Nephron progenitor cell (in vitro differentiated cells): ENCODE measurements around the gene CIITA.

ENCODE experiments used
- DNase-seq: peaks from one replicate; pipeline ENCODE4 v3.0.0; 2021
- H3K27ac Mint-ChIP-seq: 2 replicates; pipeline ENCODE4 v1.8.0; 2021; ENCODE audit warnings: mild to moderate bottlenecking, moderate library complexity, mixed read lengths
- H3K27me3 Mint-ChIP-seq: 2 replicates; pipeline ENCODE4 v1.8.0; 2021; ENCODE audit warnings: mild to moderate bottlenecking, low read depth, mixed read lengths; ENCODE audit not compliant: poor library complexity
- H3K36me3 Mint-ChIP-seq: 2 replicates; pipeline ENCODE4 v1.8.0; 2021; ENCODE audit warnings: low read depth, mixed read lengths
- H3K4me1 Mint-ChIP-seq: 2 replicates; pipeline ENCODE4 v1.8.0; 2021; ENCODE audit warnings: mixed read lengths
- H3K4me3 Mint-ChIP-seq: 2 replicates; pipeline ENCODE4 v1.8.0; 2021; ENCODE audit warnings: mild to moderate bottlenecking, moderate library complexity, mixed read lengths
- H3K9me3 Mint-ChIP-seq: 2 replicates; pipeline ENCODE4 v1.8.0; 2021; ENCODE audit warnings: mild to moderate bottlenecking, moderate library complexity, mixed read lengths
- CTCF ChIP-seq: fragments of 200-600 bp; sonication (generic); IDR thresholded peaks from 2 replicates; pipeline ENCODE4 v1.5.0; 2021; ENCODE audit warnings: antibody characterized with exemption

The CIITA gene

GRCh38 chr16:10911267-10911666 lies 34.3 kb downstream of the CIITA start:
- Mint-ChIP-seq H3K4me1 (no peaks in the 10 kb centered on the region), H3K27ac (no peak overlapping the region), H3K27me3 (peaks cover 29% of the 10 kb centered on the region), H3K36me3 (no peaks in the 10 kb centered on the region), H3K4me3 (no peak overlapping the region), H3K9me3 (no peaks in the 10 kb centered on the region)
- TF ChIP-seq CTCF: no peak
- no peak for DNase-seq

- TF ChIP-seq CTCF: no peak
- peaks cover 20% of the 10 kb centered on the region for H3K27me3 Mint-ChIP-seq
- no peak overlapping the region for H3K27ac Mint-ChIP-seq
- H3K4me1 Mint-ChIP-seq: peaks cover 18% of the 10 kb centered on the region
- no peaks in the 10 kb centered on the region for H3K9me3 Mint-ChIP-seq
- no peak overlapping the region for H3K4me3 Mint-ChIP-seq
- DNase-seq: no peak
- no peaks in the 10 kb centered on the region for H3K36me3 Mint-ChIP-seq
Measured at GRCh38 chr16:10916534-10916933, 39.5 kb downstream of the CIITA start.

GRCh38 chr16:10918294-10919002 lies 41.4 kb downstream of the CIITA start:
- Mint-ChIP-seq H3K9me3 (no peaks in the 10 kb centered on the region), H3K4me3 (no peak overlapping the region), H3K4me1 (peaks cover 18% of the 10 kb centered on the region), H3K27ac (no peak overlapping the region), H3K27me3 (peaks cover 9% of the 10 kb centered on the region), H3K36me3 (no peaks in the 10 kb centered on the region)
- TF ChIP-seq CTCF: peak; percentile 93
- peak; percentile 95 for DNase-seq

- Mint-ChIP-seq H3K36me3 (no peaks in the 10 kb centered on the region), H3K27ac (no peak overlapping the region), H3K4me1 (peaks cover 18% of the 10 kb centered on the region), H3K27me3 (peaks cover 9% of the 10 kb centered on the region), H3K9me3 (no peaks in the 10 kb centered on the region), H3K4me3 (no peak overlapping the region)
- TF ChIP-seq CTCF: peak; percentile 33
- DNase-seq: no peak
Measured at GRCh38 chr16:10919003-10919351, 42.0 kb downstream of the CIITA start.

GRCh38 chr16:10920726-10921427 lies 43.9 kb downstream of the CIITA start:
- H3K4me3 Mint-ChIP-seq: no peak overlapping the region
- TF ChIP-seq CTCF: no peak
- H3K27me3 Mint-ChIP-seq: peaks cover 3% of the 10 kb centered on the region
- no peaks in the 10 kb centered on the region for H3K9me3 Mint-ChIP-seq
- H3K4me1 Mint-ChIP-seq: peaks cover 18% of the 10 kb centered on the region
- DNase-seq: no peak
- no peak overlapping the region for H3K27ac Mint-ChIP-seq
- peaks cover 9% of the 10 kb centered on the region for H3K36me3 Mint-ChIP-seq
